Naive thymus-derived CD4-positive, alpha-beta T cell (primary cell): ENCODE data around the gene FCHSD2. TPM values are rescaled to one million over a fixed set of nuclear protein-coding genes. Genes with fewer than 3 reads are reported as not detected.

ENCODE experiments used
- ATAC-seq: fragments of 150-1000 bp; cut with Tn5 transposase; 2 replicates; pipeline ENCODE4 v1.10.0; 2021; ENCODE audit warnings: mild to moderate bottlenecking, moderate library complexity
- CTCF ChIA-PET: fragments of 350-600 bp; sonication (Branson Sonifier 250); formaldehyde crosslinking; loops from one replicate; lab custom pipeline; 2021; ENCODE audit warnings: antibody characterized with exemption; lab: Charles Lee
- POLR2A ChIA-PET: fragments of 350-600 bp; sonication (Branson Sonifier 250); formaldehyde crosslinking; loops from one replicate; lab custom pipeline; 2021; ENCODE audit warnings: antibody characterized with exemption, inconsistent platforms; lab: Charles Lee
- DNase-seq, 9 donors: peaks; one replicate each; pipeline versions ENCODE4 v3.0.0 to v3.0.0-alpha.2; 2020 to 2022; ENCODE audit warnings: mixed read lengths in 1 of 9
- H3K27ac ChIP-seq: one replicate; pipeline ENCODE4 v1.7.0; 2013; ENCODE audit warnings: mild to moderate bottlenecking, low read depth, low read length, moderate library complexity
- H3K27me3 ChIP-seq, 2 donors: one replicate each; pipeline ENCODE4 v1.7.0; 2013; ENCODE audit warnings: low read length in 2 of 2, mild to moderate bottlenecking in 2 of 2, moderate library complexity in 2 of 2; ENCODE audit not compliant: control insufficient read depth in 2 of 2, insufficient read depth in 2 of 2
- H3K36me3 ChIP-seq, 3 experiments: 1 replicate in 2 of 3; 2 replicates in 1 of 3; pipeline ENCODE4 v1.7.0; 2013; ENCODE audit warnings: low read length in 3 of 3, mild to moderate bottlenecking in 3 of 3, moderate library complexity in 1 of 3; ENCODE audit not compliant: insufficient read depth in 3 of 3, control insufficient read depth in 2 of 3
- H3K4me1 ChIP-seq, 2 donors: one replicate each; pipeline ENCODE4 v1.7.0; 2013; ENCODE audit warnings: low read length in 2 of 2, mild to moderate bottlenecking in 2 of 2, moderate library complexity in 1 of 2; ENCODE audit not compliant: control insufficient read depth in 2 of 2, insufficient read depth in 2 of 2
- H3K4me3 ChIP-seq: 2 replicates; pipeline ENCODE4 v1.7.0; 2013; ENCODE audit warnings: mild to moderate bottlenecking, low read length
- H3K9me3 ChIP-seq, 3 experiments: 1 replicate in 2 of 3; 2 replicates in 1 of 3; pipeline ENCODE4 v1.7.0; 2013; ENCODE audit warnings: low read length in 3 of 3; ENCODE audit not compliant: control insufficient read depth in 2 of 3
- H3K27ac Mint-ChIP-seq, 9 donors: one replicate each; pipeline ENCODE4 v1.8.0; 2020 to 2022; ENCODE audit warnings: mixed read lengths in 9 of 9, mild to moderate bottlenecking in 8 of 9, moderate library complexity in 5 of 9, inconsistent platforms in 2 of 9
- H3K27me3 Mint-ChIP-seq, 5 donors: one replicate each; pipeline ENCODE4 v1.8.0; 2021 to 2022; ENCODE audit warnings: mixed read lengths in 5 of 5, mild to moderate bottlenecking in 1 of 5
- H3K36me3 Mint-ChIP-seq, 5 donors: one replicate each; pipeline ENCODE4 v1.8.0; 2020 to 2022; ENCODE audit warnings: mixed read lengths in 5 of 5, mild to moderate bottlenecking in 3 of 5, inconsistent platforms in 1 of 5
- H3K4me1 Mint-ChIP-seq, 7 donors: one replicate each; pipeline ENCODE4 v1.8.0; 2020 to 2022; ENCODE audit warnings: mixed read lengths in 7 of 7, mild to moderate bottlenecking in 3 of 7, inconsistent platforms in 1 of 7
- H3K4me3 Mint-ChIP-seq, 10 donors: one replicate each; pipeline ENCODE4 v1.8.0; 2020 to 2022; ENCODE audit warnings: mild to moderate bottlenecking in 10 of 10, mixed read lengths in 10 of 10, moderate library complexity in 6 of 10, inconsistent platforms in 2 of 10
- H3K9me3 Mint-ChIP-seq, 11 donors: one replicate each; pipeline ENCODE4 v1.8.0; 2020 to 2022; ENCODE audit warnings: mixed read lengths in 11 of 11, mild to moderate bottlenecking in 4 of 11, inconsistent platforms in 1 of 11, moderate library complexity in 1 of 11
- intact Hi-C, 2 donors: fragments of 100-400 bp; cut with micrococcal nuclease; formaldehyde crosslinking; loops; one replicate each; pipeline ENCODE4 v1.15.1; 2023
- polyA plus RNA-seq, 2 donors: library from polyadenylated mRNA; unstranded; fragments of 300-500 nt; fragmentation: Illumina TruSeq; gene quantifications; one replicate each; pipeline ENCODE4 v1.2.3, GENCODE V29; 2021
- total RNA-seq, 6 experiments: library from RNA in 5 of 6; stranded (reverse) in 5 of 6; gene quantifications; 1 replicate in 5 of 6; 2 replicates in 1 of 6; pipeline ENCODE4 v1.2.3 and lab custom pipeline; 2021 to 2026

Gene FCHSD2
- total and polyA plus RNA-seq, 7 experiments from 2014 or later: 18.3 to 69.9 (median 48.6) TPM

GRCh38 chr11:73095613-73096012 is 46.5 kb downstream of the FCHSD2 start:
- H3K9me3 Mint-ChIP-seq: peaks cover 0 to 2% (median 0%) of the 10 kb centered on the region in 11 donors
- peak overlapping the region in 1 of 10 donors; percentile 2 for H3K4me3 Mint-ChIP-seq
- CTCF ChIA-PET: no interaction called here
- no peaks in the 10 kb centered on the region for H3K27me3 ChIP-seq
- peaks cover 9 to 40% (median 23%) of the 10 kb centered on the region in 5 donors for H3K36me3 Mint-ChIP-seq
- H3K4me1 Mint-ChIP-seq: peaks cover 13 to 46% (median 39%) of the 10 kb centered on the region in 7 donors
- no peaks in the 10 kb centered on the region for H3K36me3 ChIP-seq
- no peak overlapping the region for H3K4me3 ChIP-seq
- intact Hi-C loops: loop anchor here in 1 of 2 donors (10.0 kb wide), 1 partner anchor 51 kb away; no protein-coding TSS in a partner anchor
- no peak for DNase-seq
- H3K27me3 Mint-ChIP-seq: no peaks in the 10 kb centered on the region
- peak overlapping the region in 4 of 9 donors; percentile 6 to 56 (median 26) for H3K27ac Mint-ChIP-seq
- no peak overlapping the region for H3K27ac ChIP-seq
- no peak for ATAC-seq
- H3K9me3 ChIP-seq: no peaks in the 10 kb centered on the region
- POLR2A ChIA-PET: interaction anchor here (0.6 kb wide), 1 partner anchor 9 kb away, joined by 5 read pairs; no protein-coding TSS in a partner anchor
- no peaks in the 10 kb centered on the region for H3K4me1 ChIP-seq

- CTCF ChIA-PET: no interaction called here
- Histone ChIP-seq H3K27ac (no peak overlapping the region), H3K4me3 (no peak overlapping the region), H3K4me1 (no peaks in the 10 kb centered on the region), H3K36me3 (no peaks in the 10 kb centered on the region), H3K9me3 (no peaks in the 10 kb centered on the region), H3K27me3 (no peaks in the 10 kb centered on the region)
- H3K36me3 Mint-ChIP-seq: peaks cover 0 to 25% (median 18%) of the 10 kb centered on the region in 5 donors
- peaks cover 10 to 46% (median 38%) of the 10 kb centered on the region in 7 donors for H3K4me1 Mint-ChIP-seq
- H3K4me3 Mint-ChIP-seq: no peak overlapping the region
- no peaks in the 10 kb centered on the region for H3K9me3 Mint-ChIP-seq
- no peak for DNase-seq
- H3K27me3 Mint-ChIP-seq: no peaks in the 10 kb centered on the region
- POLR2A ChIA-PET: no interaction called here
- ATAC-seq: no peak
- peak overlapping the region in 1 of 9 donors; percentile 29 for H3K27ac Mint-ChIP-seq
- intact Hi-C loops: loop anchor here in 1 of 2 donors (10.0 kb wide), 1 partner anchor 47 kb away; no protein-coding TSS in a partner anchor
Measured at GRCh38 chr11:73091521-73092305, 50.4 kb downstream of the FCHSD2 start.

DNA sequence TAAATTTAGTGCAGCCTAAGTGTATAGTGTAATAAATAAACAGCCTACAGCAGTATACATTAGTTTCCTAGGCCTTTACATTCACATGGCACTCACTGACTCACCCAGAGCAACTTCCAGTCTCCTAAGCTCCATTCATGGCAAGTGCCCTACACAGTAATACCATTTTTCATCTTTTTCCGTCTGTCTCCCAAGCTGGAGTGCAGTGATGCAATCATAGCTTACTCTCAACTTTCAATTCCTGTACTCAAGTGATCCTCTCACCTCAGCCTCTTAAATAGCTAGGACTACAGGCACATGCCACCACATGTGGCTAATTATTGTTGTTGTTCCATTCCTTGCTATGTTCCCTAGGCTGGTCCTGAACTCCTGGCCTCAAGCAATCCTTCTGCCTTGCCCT is 54.4 kb downstream of the FCHSD2 start:
- no peaks in the 10 kb centered on the region for H3K9me3 ChIP-seq

GRCh38 chr11:73085189-73085875 is 56.8 kb downstream of the FCHSD2 start:
- intact Hi-C loops: loop anchor here in 1 of 2 donors (10.0 kb wide), 1 partner anchor 649 kb away; no protein-coding TSS in a partner anchor
- H3K27ac ChIP-seq: no peak overlapping the region
- H3K27me3 Mint-ChIP-seq: no peaks in the 10 kb centered on the region

More for the DNA sequence above, 54.4 kb downstream of the FCHSD2 start:
- peaks cover 0 to 2% (median 0%) of the 10 kb centered on the region in 11 donors for H3K9me3 Mint-ChIP-seq
- no peaks in the 10 kb centered on the region for H3K27me3 ChIP-seq
- H3K4me3 ChIP-seq: no peak overlapping the region
- H3K4me1 Mint-ChIP-seq: peaks cover 10 to 48% (median 41%) of the 10 kb centered on the region in 7 donors
- POLR2A ChIA-PET: interaction anchor here (0.6 kb wide), 1 partner anchor 53 kb away, joined by 3 read pairs; no protein-coding TSS in a partner anchor
- no peaks in the 10 kb centered on the region for H3K27me3 Mint-ChIP-seq
- CTCF ChIA-PET: interaction anchor here (0.7 kb wide), 1 partner anchor 1882 kb away, joined by 3 read pairs; no protein-coding TSS in a partner anchor
- H3K4me3 Mint-ChIP-seq: no peak overlapping the region
- ATAC-seq (no peak), DNase-seq (no peak)
- H3K27ac Mint-ChIP-seq: peak overlapping the region in 1 of 9 donors; percentile 47
- H3K4me1 ChIP-seq: no peaks in the 10 kb centered on the region
- no peaks in the 10 kb centered on the region for H3K36me3 ChIP-seq
- intact Hi-C loops: loop anchor here in 1 of 2 donors (10.0 kb wide), 1 partner anchor 647 kb away; no protein-coding TSS in a partner anchor
- H3K27ac ChIP-seq: no peak overlapping the region
- H3K36me3 Mint-ChIP-seq: peaks cover 0 to 34% (median 28%) of the 10 kb centered on the region in 5 donors

DNA sequence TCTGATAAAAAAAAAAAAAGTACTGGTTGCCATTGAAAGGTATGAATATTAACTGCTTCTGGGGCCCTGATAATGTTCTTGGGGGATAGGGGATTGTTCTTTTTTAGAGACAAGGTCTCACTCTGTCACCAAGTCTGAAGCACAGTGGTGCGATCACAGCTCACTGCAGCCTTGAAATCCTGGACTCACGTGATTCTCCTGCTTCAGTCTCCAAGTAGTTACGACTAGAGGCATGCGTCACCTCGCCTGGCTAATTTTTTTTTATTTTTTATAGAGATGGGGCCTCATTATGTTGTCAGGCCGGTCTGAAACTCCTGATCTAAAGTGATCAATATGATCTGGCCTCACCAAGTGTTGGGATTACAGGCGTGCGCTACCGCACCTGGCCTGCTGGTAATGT is 63.5 kb downstream of the FCHSD2 start:
- intact Hi-C loops: no loop called here
- no peaks in the 10 kb centered on the region for H3K4me1 ChIP-seq
- ATAC-seq (no peak), DNase-seq (no peak)
- Mint-ChIP-seq H3K27me3 (no peaks in the 10 kb centered on the region), H3K4me1 (peaks cover 14 to 25% (median 23%) of the 10 kb centered on the region in 7 donors), H3K4me3 (no peak overlapping the region), H3K9me3 (peaks cover 0 to 12% (median 6%) of the 10 kb centered on the region in 11 donors), H3K27ac (no peak overlapping the region), H3K36me3 (peaks cover 6 to 51% (median 40%) of the 10 kb centered on the region in 5 donors)
- ChIA-PET POLR2A (interaction anchor here (0.6 to 0.8 kb wide), 2 partner anchors 64 to 238 kb away, joined by 3 to 5 read pairs; no protein-coding TSS in a partner anchor), CTCF (no interaction called here)
- H3K36me3 ChIP-seq: peaks cover 0 to 8% (median 0%) of the 10 kb centered on the region in 3 experiments
- H3K4me3 ChIP-seq: no peak overlapping the region
- no peaks in the 10 kb centered on the region for H3K9me3 ChIP-seq
- H3K27me3 ChIP-seq: no peaks in the 10 kb centered on the region
- H3K27ac ChIP-seq: no peak overlapping the region

More at GRCh38 chr11:73085189-73085875, 56.8 kb downstream of the FCHSD2 start:
- Histone ChIP-seq H3K9me3 (no peaks in the 10 kb centered on the region), H3K36me3 (no peaks in the 10 kb centered on the region), H3K4me3 (no peak overlapping the region), H3K27me3 (no peaks in the 10 kb centered on the region), H3K4me1 (no peaks in the 10 kb centered on the region)
- Mint-ChIP-seq H3K4me3 (no peak overlapping the region), H3K27ac (peak overlapping the region in 4 of 9 donors; percentile 9 to 56 (median 24)), H3K36me3 (peaks cover 0 to 34% (median 28%) of the 10 kb centered on the region in 5 donors), H3K4me1 (peaks cover 10 to 44% (median 31%) of the 10 kb centered on the region in 7 donors), H3K9me3 (peaks cover 0 to 2% (median 0%) of the 10 kb centered on the region in 11 donors)
- ATAC-seq (no peak), DNase-seq (no peak)
- CTCF ChIA-PET: no interaction called here
- POLR2A ChIA-PET: no interaction called here

- ATAC-seq: no peak
- H3K9me3 ChIP-seq: no peaks in the 10 kb centered on the region
- Mint-ChIP-seq H3K27me3 (no peaks in the 10 kb centered on the region), H3K36me3 (peaks cover 6 to 42% (median 37%) of the 10 kb centered on the region in 5 donors), H3K4me3 (no peak overlapping the region), H3K27ac (peak overlapping the region in 1 of 9 donors; percentile 40), H3K9me3 (peaks cover 0 to 12% (median 6%) of the 10 kb centered on the region in 11 donors), H3K4me1 (peaks cover 23 to 37% (median 34%) of the 10 kb centered on the region in 7 donors)
- no peak overlapping the region for H3K27ac ChIP-seq
- H3K4me1 ChIP-seq: peaks cover 4 to 5% of the 10 kb centered on the region in 2 donors
- ChIA-PET CTCF (no interaction called here), POLR2A (no interaction called here)
- intact Hi-C loops: no loop called here
- H3K27me3 ChIP-seq: no peaks in the 10 kb centered on the region
- H3K4me3 ChIP-seq: no peak overlapping the region
- H3K36me3 ChIP-seq: peaks cover 0 to 8% (median 0%) of the 10 kb centered on the region in 3 experiments
- no peak for DNase-seq
Measured at GRCh38 chr11:73077454-73077853, 64.7 kb downstream of the FCHSD2 start.
